IMR-90 (cell line): ENCODE measurements around the gene FAM240A. TPM values are rescaled to one million over a fixed set of nuclear protein-coding genes. Genes with fewer than 3 reads are reported as not detected.

Experiments used
- ATAC-seq: fragments of 200-7000 bp; cut with Tn5 transposase; 2 replicates; pipeline ENCODE4 v1.9.1; 2020; ENCODE audit warnings: low read depth, mild to moderate bottlenecking, moderate library complexity
- BruUV-seq: library from RNA; stranded (reverse); fragments of 400-500 nt; replicated peaks from 2 replicates; lab custom pipeline; 2021; lab: Mats Ljungman, UMichigan
- CTCF ChIA-PET: fragments of 300-600 bp; formaldehyde crosslinking; extraction: SDS; loops from one replicate; lab custom pipeline; 2021; ENCODE audit warnings: antibody characterized with exemption; lab: Yijun Ruan, JAX
- POLR2A ChIA-PET: fragments of 300-600 bp; sonication (Branson Sonifier 250); formaldehyde crosslinking; loops from one replicate; lab custom pipeline; 2022; ENCODE audit warnings: antibody characterized with exemption; ENCODE audit not compliant: unreplicated experiment; lab: Charles Lee
- DNase-seq: peaks from one replicate; pipeline ENCODE4 v3.0.0; 2013
- H2AFZ ChIP-seq: replicated peaks from 2 replicates; pipeline ENCODE3; 2013; ENCODE audit warnings: low read length, mild to moderate bottlenecking; ENCODE audit not compliant: poor library complexity
- H2AK5ac ChIP-seq: 2 replicates; pipeline ENCODE4 v1.6.1; 2013; ENCODE audit warnings: low read depth, low read length, inconsistent platforms
- H2AK9ac ChIP-seq: replicated peaks from 2 replicates; pipeline ENCODE3; 2013; ENCODE audit warnings: mild to moderate bottlenecking, low read depth, low read length, moderate library complexity; ENCODE audit not compliant: poor library complexity
- H2BK120ac ChIP-seq: 2 replicates; pipeline ENCODE4 v1.6.1; 2013; ENCODE audit warnings: low read depth, low read length, inconsistent platforms
- H2BK15ac ChIP-seq: 3 replicates; pipeline ENCODE4 v1.6.1; 2013; ENCODE audit warnings: low read depth, low read length, inconsistent platforms
- H2BK20ac ChIP-seq: 2 replicates; pipeline ENCODE4 v1.6.1; 2013; ENCODE audit warnings: low read depth, mild to moderate bottlenecking, inconsistent platforms, low read length, moderate library complexity
- H2BK5ac ChIP-seq: 2 replicates; pipeline ENCODE4 v1.6.1; 2013; ENCODE audit warnings: mild to moderate bottlenecking, low read depth, low read length, inconsistent platforms; ENCODE audit not compliant: poor library complexity, severe bottlenecking
- H3K14ac ChIP-seq: replicated peaks from 2 replicates; pipeline ENCODE4 v1.6.1; 2013; ENCODE audit warnings: low read depth, low read length, inconsistent platforms
- H3K18ac ChIP-seq: 2 replicates; pipeline ENCODE4 v1.6.1; 2013; ENCODE audit warnings: low read depth, low read length, control low read depth
- H3K23ac ChIP-seq: 2 replicates; pipeline ENCODE4 v1.6.1; 2013; ENCODE audit warnings: low read depth, low read length, inconsistent platforms
- H3K27ac ChIP-seq: 2 replicates; pipeline ENCODE4 v1.5.1; 2013; ENCODE audit warnings: mild to moderate bottlenecking, control low read depth, low read length; ENCODE audit not compliant: insufficient read depth
- H3K27me3 ChIP-seq: 2 replicates; pipeline ENCODE4 v1.6.1; 2013; ENCODE audit warnings: low read length; ENCODE audit not compliant: control insufficient read depth, insufficient read depth
- H3K36me3 ChIP-seq: 2 replicates; pipeline ENCODE4 v1.6.1; 2013; ENCODE audit warnings: low read length, mixed read lengths; ENCODE audit not compliant: control insufficient read depth, insufficient read depth
- H3K4ac ChIP-seq: 2 replicates; pipeline ENCODE4 v1.6.1; 2013; ENCODE audit warnings: low read depth, low read length, inconsistent platforms
- H3K4me1 ChIP-seq: 2 replicates; pipeline ENCODE4 v1.6.1; 2013; ENCODE audit warnings: low read length, mixed read lengths; ENCODE audit not compliant: control insufficient read depth, insufficient read depth
- H3K4me2 ChIP-seq: 2 replicates; pipeline ENCODE4 v1.6.1; 2013; ENCODE audit warnings: low read depth, mild to moderate bottlenecking, control low read depth, low read length, moderate library complexity
- H3K4me3 ChIP-seq: 2 replicates; pipeline ENCODE4 v1.5.1; 2013; ENCODE audit warnings: low read depth, mild to moderate bottlenecking, control low read depth, low read length, moderate library complexity; ENCODE audit not compliant: insufficient read depth
- H3K56ac ChIP-seq: 2 replicates; pipeline ENCODE4 v1.6.1; 2013; ENCODE audit warnings: low read length, inconsistent platforms; ENCODE audit not compliant: insufficient read depth; ENCODE audit errors: extremely low read depth
- H3K79me1 ChIP-seq, 2 experiments: 2 replicates each; pipeline ENCODE4 v1.6.1; 2013; ENCODE audit warnings: low read length in 2 of 2, inconsistent platforms in 1 of 2, low read depth in 1 of 2
- H3K9ac ChIP-seq: 2 replicates; pipeline ENCODE4 v1.6.1; 2013; ENCODE audit warnings: low read depth, low read length, control low read depth
- H3K9me1 ChIP-seq: 2 replicates; pipeline ENCODE4 v1.6.1; 2013; ENCODE audit warnings: low read length, inconsistent platforms; ENCODE audit not compliant: insufficient read depth
- H3K9me3 ChIP-seq: 2 replicates; pipeline ENCODE4 v1.6.1; 2013; ENCODE audit warnings: low read length; ENCODE audit not compliant: control insufficient read depth, insufficient read depth
- H4K20me1 ChIP-seq: 2 replicates; pipeline ENCODE4 v1.6.1; 2013; ENCODE audit warnings: low read length, inconsistent platforms; ENCODE audit not compliant: insufficient read depth
- H4K5ac ChIP-seq: 2 replicates; pipeline ENCODE4 v1.6.1; 2013; ENCODE audit warnings: mild to moderate bottlenecking, low read depth, low read length, control low read depth
- H4K8ac ChIP-seq, 2 experiments: 2 replicates each; pipeline ENCODE4 v1.6.1; 2013; ENCODE audit warnings: low read depth in 2 of 2, low read length in 2 of 2, control low read depth in 1 of 2, inconsistent platforms in 1 of 2
- H4K91ac ChIP-seq: 2 replicates; pipeline ENCODE4 v1.6.1; 2013; ENCODE audit warnings: low read depth, low read length, inconsistent platforms; ENCODE audit not compliant: insufficient read depth
- FOS ChIP-seq: fragments of 150-350 bp; IDR thresholded peaks from 2 replicates; pipeline ENCODE4 v1.6.1; 2016; ENCODE audit warnings: low read depth, low read length
- MAFK ChIP-seq: IDR thresholded peaks from 2 replicates; pipeline ENCODE4 v1.6.1; 2012; ENCODE audit warnings: low read depth, low read length, improper control_type of control experiment
- MAZ ChIP-seq: IDR thresholded peaks from 2 replicates; pipeline ENCODE4 v1.6.1; 2012; ENCODE audit warnings: low read depth, mild to moderate bottlenecking, low read length, improper control_type of control experiment, moderate library complexity, borderline replicate concordance
- NFE2L2 ChIP-seq: fragments of 150-350 bp; IDR thresholded peaks from 2 replicates; pipeline ENCODE4 v1.6.1; 2016; ENCODE audit warnings: low read depth, mild to moderate bottlenecking, low read length
- WGBS, 2 experiments: methylation state at CpG; one replicate each; pipeline versions ENCODE4 v1.1.5 to v1.1.7; 2013; ENCODE audit warnings: missing lambda C conversion rate in 2 of 2; ENCODE audit not compliant: insufficient read length in 1 of 2; ENCODE audit errors: extremely low coverage in 2 of 2; 5-methylcytosine and 5-hydroxymethylcytosine counted together
- dilution Hi-C: fragments of 300-500 bp; cut with HindIII; formaldehyde crosslinking; loops from one replicate; pipeline ENCODE4 v1.14.3; 2018; ENCODE audit warnings: low sequenced_read_pairs; ENCODE audit not compliant: unreplicated experiment
- in situ Hi-C: fragments of 300-500 bp; cut with MboI; formaldehyde crosslinking; loops from 3 replicates; pipeline ENCODE4 v1.14.3; 2019; ENCODE audit warnings: low sequenced_read_pairs, inconsistent platforms, mixed read lengths
- intact Hi-C: fragments of 100-400 bp; cut with micrococcal nuclease; formaldehyde crosslinking; loops from 2 replicates; pipeline ENCODE4 v1.10.0; 2022
- polyA plus RNA-seq, 3 experiments: library from polyadenylated mRNA; depleted of rRNA; stranded (reverse); fragments of >200 nt; gene quantifications; 2 replicates each; pipeline ENCODE4 v1.2.3, GENCODE V29; 2012; ENCODE audit warnings: low replicate concordance in 1 of 3
- total RNA-seq: library from RNA; depleted of rRNA; stranded (reverse); fragments of >200 nt; gene quantifications from 2 replicates; pipeline ENCODE4 v1.2.3, GENCODE V29; 2012

Gene FAM240A
- total and polyA plus RNA-seq, 2 of the 4 experiments (the other 2 are of a cell fraction) = not detected

DNA sequence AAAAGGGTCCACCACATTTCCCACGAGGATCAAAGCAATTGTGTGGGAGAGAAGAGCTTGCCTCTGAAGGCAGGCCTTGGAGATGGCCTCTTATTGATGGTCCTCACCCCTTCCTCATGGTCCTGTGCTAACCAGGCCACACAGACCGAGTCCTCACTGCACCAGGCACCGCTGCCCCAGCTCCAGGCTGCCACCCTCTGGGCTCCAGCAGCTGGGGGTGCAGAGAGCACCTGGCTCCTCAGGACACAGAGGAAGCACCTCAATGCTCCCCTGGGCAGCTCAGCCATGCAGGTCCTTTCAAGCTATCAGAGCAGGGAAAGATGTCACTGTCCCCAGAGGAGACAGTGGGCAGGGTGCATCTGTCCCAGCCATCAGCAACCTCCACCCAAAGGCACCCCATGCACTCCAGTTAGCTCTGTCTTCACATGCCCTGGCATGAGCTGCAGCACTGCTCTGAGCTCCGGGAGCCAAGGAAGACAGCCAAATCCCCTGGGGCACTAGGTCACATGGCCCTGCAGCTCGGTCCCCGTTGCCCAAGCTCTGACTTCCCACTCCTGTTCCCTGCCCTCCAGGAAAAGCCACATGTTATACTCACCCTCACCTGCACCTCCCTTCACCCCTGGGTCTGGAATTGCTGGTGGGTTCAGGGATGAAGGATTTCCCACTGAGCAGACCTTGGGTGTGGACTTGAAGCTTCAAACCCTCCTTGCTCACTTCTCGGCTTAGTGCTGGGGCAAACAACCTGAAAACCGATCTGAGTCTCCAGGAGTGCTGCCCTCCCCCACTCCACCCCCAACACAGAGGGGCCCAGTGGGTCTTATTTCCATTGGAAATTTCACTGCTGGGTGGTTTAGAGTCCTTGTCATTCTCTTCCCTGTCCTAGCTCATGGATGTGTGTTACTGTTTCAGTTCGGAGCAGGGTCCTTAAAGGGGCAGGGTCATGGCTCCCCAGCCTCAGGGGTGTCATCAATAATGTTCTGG lies 48.5 kb downstream of the FAM240A start:
- Histone ChIP-seq H3K23ac (no peak overlapping the region), H2BK120ac (0 out of 2 replicates have a peak overlapping the region, but pooled peaks have one; percentile 30), H4K5ac (no peak overlapping the region), H3K27me3 (peaks cover 2% of the 10 kb centered on the region; the same call in 1 of the 2 replicates), H3K14ac (0 out of 2 replicates have a peak overlapping the region, but pooled peaks have one; percentile 38), H4K8ac (no peak overlapping the region), H3K9me3 (no peaks in the 10 kb centered on the region), H3K9me1 (no peaks in the 10 kb centered on the region; the same call in 1 of the 2 replicates), H3K36me3 (no peaks in the 10 kb centered on the region), H3K18ac (peak overlapping the region; percentile 26; the same call in 1 of the 2 replicates), H3K4me3 (no peak overlapping the region), H2AK5ac (peak overlapping the region; percentile 54), H4K91ac (peak overlapping the region; percentile 7; the same call in 1 of the 2 replicates), H2BK20ac (no peak overlapping the region), H4K20me1 (no peaks in the 10 kb centered on the region), H2BK5ac (no peak overlapping the region), H3K56ac (no peak overlapping the region), H2AK9ac (no peak overlapping the region), H3K4ac (no peak overlapping the region; the same call in 1 of the 2 replicates), H2BK15ac (no peak overlapping the region), H3K4me1 (peaks cover 27% of the 10 kb centered on the region), H3K4me2 (no peak overlapping the region), H3K79me1 (no peaks in the 10 kb centered on the region), H3K27ac (no peak overlapping the region), H3K9ac (no peak overlapping the region), H2AFZ (peak overlapping the region; percentile 68)
- in situ Hi-C loops (no loop called here), intact Hi-C loops (no loop called here), dilution Hi-C loops (no loop called here)
- ChIA-PET CTCF (interaction anchor here (0.9 kb wide), 2 partner anchors 118 to 173 kb away, joined by 4 read pairs; no protein-coding TSS in a partner anchor), POLR2A (no interaction called here)
- TF ChIP-seq MAZ = no peak
- TF ChIP-seq MAFK = no peak
- no peak for TF ChIP-seq NFE2L2
- no peak for TF ChIP-seq FOS
- BruUV-seq = no TSS peak
- 100% methylated on average over 2 of the region's 9 CpGs; no CpG with 5 or more reads in 1 of the 2 experiments for WGBS, 2 experiments
- DNase-seq (no peak), ATAC-seq (no peak)
